ENCODE results near the gene DBNL. TPM values are rescaled to one million over a fixed set of nuclear protein-coding genes. Genes with fewer than 3 reads are reported as not detected.

Gene DBNL
- total RNA-seq, 1 donor from 2014 or later, result 33.1 TPM

- Histone ChIP-seq H3K4me3 (no peak overlapping the region), H3K27me3 (ENCODE audit: low read depth) (no peaks in the 10 kb centered on the region), H3K27ac (replicated peaks) (peak overlapping the region; percentile 93), H3K4me1 (peaks cover 84% of the 10 kb centered on the region), H3K9me3 (replicated peaks) (no peaks in the 10 kb centered on the region), H3K36me3 (peaks cover 72% of the 10 kb centered on the region)
- intact Hi-C loops (cut with micrococcal nuclease), result no loop called here
- no peak for TF ChIP-seq CTCF (IDR thresholded peaks at IDR 0.05; ENCODE audit: borderline replicate concordance)
- peak; percentile 63 for DNase-seq
These were observed 33.2 kb downstream of the DBNL start for GRCh38 chr7:44077681-44078091.

GRCh38 chr7:44078521-44078920 lies 34.0 kb downstream of the DBNL start:
- H3K9me3 ChIP-seq (replicated peaks), result no peaks in the 10 kb centered on the region
- no peak for TF ChIP-seq CTCF (IDR thresholded peaks at IDR 0.05; ENCODE audit: borderline replicate concordance)
- H3K4me3 ChIP-seq, result no peak overlapping the region
- DNase-seq, result no peak
- intact Hi-C loops (cut with micrococcal nuclease), result no loop called here
- peaks cover 82% of the 10 kb centered on the region for H3K4me1 ChIP-seq
- peak overlapping the region; percentile 93 for H3K27ac ChIP-seq (replicated peaks)
- H3K36me3 ChIP-seq, result peaks cover 66% of the 10 kb centered on the region
- H3K27me3 ChIP-seq (ENCODE audit: low read depth), result no peaks in the 10 kb centered on the region

GRCh38 chr7:44079331-44080021 lies 35.0 kb downstream of the DBNL start:
- Histone ChIP-seq H3K9me3 (replicated peaks) (no peaks in the 10 kb centered on the region), H3K27ac (replicated peaks) (peak overlapping the region; percentile 93), H3K4me1 (peaks cover 73% of the 10 kb centered on the region), H3K27me3 (ENCODE audit: low read depth) (no peaks in the 10 kb centered on the region), H3K36me3 (peaks cover 57% of the 10 kb centered on the region), H3K4me3 (no peak overlapping the region)
- no peak for DNase-seq
- intact Hi-C loops (cut with micrococcal nuclease), result no loop called here
- no peak for TF ChIP-seq CTCF (IDR thresholded peaks at IDR 0.05; ENCODE audit: borderline replicate concordance)

GRCh38 chr7:44080118-44080517 lies 35.6 kb downstream of the DBNL start:
- intact Hi-C loops (cut with micrococcal nuclease), result no loop called here
- Histone ChIP-seq H3K4me3 (no peak overlapping the region), H3K27me3 (ENCODE audit: low read depth) (no peaks in the 10 kb centered on the region), H3K36me3 (peaks cover 55% of the 10 kb centered on the region), H3K9me3 (replicated peaks) (no peaks in the 10 kb centered on the region), H3K27ac (replicated peaks) (peak overlapping the region; percentile 93), H3K4me1 (peaks cover 69% of the 10 kb centered on the region)
- no peak for TF ChIP-seq CTCF (IDR thresholded peaks at IDR 0.05; ENCODE audit: borderline replicate concordance)
- peak; percentile 16 for DNase-seq

GRCh38 chr7:44080686-44081265 lies 36.3 kb downstream of the DBNL start:
- H3K27me3 ChIP-seq (ENCODE audit: low read depth), result no peaks in the 10 kb centered on the region
- peaks cover 64% of the 10 kb centered on the region for H3K4me1 ChIP-seq
- DNase-seq, result peak; percentile 17
- H3K36me3 ChIP-seq, result peaks cover 49% of the 10 kb centered on the region
- H3K27ac ChIP-seq (replicated peaks), result peak overlapping the region; percentile 93
- intact Hi-C loops (cut with micrococcal nuclease), result no loop called here
- TF ChIP-seq CTCF (IDR thresholded peaks at IDR 0.05; ENCODE audit: borderline replicate concordance), result no peak
- peak overlapping the region; percentile 75 for H3K4me3 ChIP-seq
- H3K9me3 ChIP-seq (replicated peaks), result no peaks in the 10 kb centered on the region
